OCI-LY7 (cell line): ENCODE measurements around the gene WNT6. TPM values are rescaled to one million over a fixed set of nuclear protein-coding genes. Genes with fewer than 3 reads are reported as not detected.

Experiments used
- BruUV-seq: library from RNA; stranded (reverse); fragments of 400-500 nt; replicated peaks from 2 replicates; lab custom pipeline; 2021; lab: Mats Ljungman, UMichigan
- CTCF ChIA-PET: fragments of 300-600 bp; sonication (Branson Sonifier 250); formaldehyde crosslinking; loops from one replicate; lab custom pipeline; 2022; ENCODE audit warnings: antibody characterized with exemption; ENCODE audit not compliant: unreplicated experiment; lab: Charles Lee
- POLR2A ChIA-PET: fragments of 300-600 bp; sonication (Branson Sonifier 250); formaldehyde crosslinking; loops from one replicate; lab custom pipeline; 2022; ENCODE audit warnings: antibody characterized with exemption; lab: Charles Lee
- DNase-seq: peaks from one replicate; pipeline ENCODE4 v3.0.0-alpha.2; 2015; ENCODE audit warnings: low spot score
- H2AFZ ChIP-seq: fragments of 200-600 bp; sonication (generic), shearing (Covaris generic); 2 replicates; pipeline ENCODE4 v1.6.1; 2014; ENCODE audit warnings: mild to moderate bottlenecking, antibody characterized with exemption, low read length, moderate library complexity
- H3K27ac ChIP-seq: fragments of 200-600 bp; sonication (generic); 2 replicates; pipeline ENCODE4 v1.5.1; 2014; ENCODE audit warnings: mixed run types, low read depth, mild to moderate bottlenecking, moderate library complexity, low read length, inconsistent platforms; ENCODE audit not compliant: poor library complexity, severe bottlenecking
- H3K36me3 ChIP-seq: fragments of 200-600 bp; sonication (generic); 2 replicates; pipeline ENCODE4 v1.6.1; 2014; ENCODE audit warnings: mild to moderate bottlenecking, antibody characterized with exemption, low read length, moderate library complexity, mixed read lengths; ENCODE audit not compliant: insufficient read depth
- H3K4me1 ChIP-seq: fragments of 200-600 bp; sonication (generic); 2 replicates; pipeline ENCODE4 v1.5.1; 2014; ENCODE audit warnings: mild to moderate bottlenecking, low read length; ENCODE audit not compliant: insufficient read depth, poor library complexity, severe bottlenecking
- H3K4me2 ChIP-seq: fragments of 200-600 bp; sonication (generic); 2 replicates; pipeline ENCODE4 v1.6.1; 2014; ENCODE audit warnings: mild to moderate bottlenecking, low read length
- H3K4me3 ChIP-seq: fragments of 200-600 bp; sonication (generic); 2 replicates; pipeline ENCODE4 v1.5.1; 2014; ENCODE audit warnings: mild to moderate bottlenecking, low read depth, low read length; ENCODE audit not compliant: poor library complexity, severe bottlenecking
- H3K79me2 ChIP-seq: fragments of 200-600 bp; sonication (generic); 2 replicates; pipeline ENCODE4 v1.6.1; 2016; ENCODE audit warnings: low read depth, mild to moderate bottlenecking, low read length, moderate library complexity, mixed read lengths; ENCODE audit not compliant: insufficient read depth
- H3K9me2 ChIP-seq: fragments of 200-600 bp; sonication (generic); 2 replicates; pipeline ENCODE4 v1.6.1; 2016; ENCODE audit warnings: mild to moderate bottlenecking, low read length, mixed read lengths; ENCODE audit not compliant: insufficient read depth
- H3K9me3 ChIP-seq: fragments of 200-600 bp; sonication (generic); 2 replicates; pipeline ENCODE4 v1.6.1; 2014; ENCODE audit warnings: mild to moderate bottlenecking, mixed run types, low read length, mixed read lengths
- H4K20me1 ChIP-seq: fragments of 200-600 bp; sonication (generic); 2 replicates; pipeline ENCODE4 v1.6.1; 2014; ENCODE audit warnings: mild to moderate bottlenecking, antibody characterized with exemption, low read length, moderate library complexity, mixed read lengths; ENCODE audit not compliant: insufficient read depth
- CTCF ChIP-seq: fragments of 200-600 bp; sonication (generic); conservative IDR thresholded peaks from 2 replicates; pipeline ENCODE4 v1.5.1; 2014; ENCODE audit warnings: mild to moderate bottlenecking, antibody characterized with exemption, low read length, moderate library complexity, mixed read lengths
- EZH2phosphoT487 ChIP-seq: fragments of 200-600 bp; sonication (generic); IDR thresholded peaks from 2 replicates; pipeline ENCODE4 v1.6.1; 2018; ENCODE audit warnings: low read depth, borderline replicate concordance, mild to moderate bottlenecking, mixed run types, antibody characterized with exemption, low read length, moderate library complexity, mixed read lengths
- intact Hi-C: fragments of 100-400 bp; cut with micrococcal nuclease; formaldehyde crosslinking; loops from one replicate; pipeline ENCODE4 v1.10.0; 2022; ENCODE audit not compliant: unreplicated experiment
- total RNA-seq, 2 experiments: library from RNA; depleted of rRNA in 1 of 2; stranded (reverse); fragments of >200 nt in 1 of 2; shearing (Covaris generic) in 1 of 2; gene quantifications; 2 replicates each; pipeline ENCODE4 v1.2.3, GENCODE V29; 2014 to 2022

Gene WNT6
- total RNA-seq, 2 experiments from 2014 or later = 0.74 TPM; not detected in 1

DNA sequence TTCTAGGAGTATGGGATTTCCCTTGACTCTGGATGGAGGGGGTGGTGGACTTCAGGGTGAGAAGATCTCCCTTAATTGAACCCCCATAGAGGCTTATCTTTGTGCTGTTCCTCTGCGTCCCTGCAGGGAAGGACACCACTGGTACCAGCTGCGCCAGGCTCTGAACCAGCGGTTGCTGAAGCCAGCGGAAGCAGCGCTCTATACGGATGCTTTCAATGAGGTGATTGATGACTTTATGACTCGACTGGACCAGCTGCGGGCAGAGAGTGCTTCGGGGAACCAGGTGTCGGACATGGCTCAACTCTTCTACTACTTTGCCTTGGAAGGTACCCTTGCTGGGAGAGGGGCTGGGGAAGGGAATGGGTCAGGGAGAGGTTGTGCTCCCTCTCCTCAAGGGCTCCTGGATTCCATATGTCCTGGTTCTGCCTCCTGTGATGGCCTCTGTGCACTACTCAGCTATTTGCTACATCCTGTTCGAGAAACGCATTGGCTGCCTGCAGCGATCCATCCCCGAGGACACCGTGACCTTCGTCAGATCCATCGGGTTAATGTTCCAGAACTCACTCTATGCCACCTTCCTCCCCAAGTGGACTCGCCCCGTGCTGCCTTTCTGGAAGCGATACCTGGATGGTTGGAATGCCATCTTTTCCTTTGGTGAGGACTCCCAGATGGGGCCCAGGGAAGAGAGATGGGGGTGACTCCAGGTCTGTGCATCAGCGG is 47.3 kb upstream of the WNT6 start:
- H3K4me3 ChIP-seq = no peak overlapping the region
- H3K27ac ChIP-seq = no peak overlapping the region
- ChIA-PET POLR2A (interaction anchor here (0.7 to 0.8 kb wide), 2 partner anchors 21 to 574 kb away, joined by 3 read pairs; no protein-coding TSS in a partner anchor), CTCF (no interaction called here)
- no peaks in the 10 kb centered on the region for H4K20me1 ChIP-seq
- no peaks in the 10 kb centered on the region for H3K9me3 ChIP-seq
- no peak for DNase-seq
- no TSS peak for BruUV-seq
- intact Hi-C loops = no loop called here
- TF ChIP-seq CTCF (no peak), EZH2phosphoT487 (no peak)
- H3K4me2 ChIP-seq = no peak overlapping the region
- no peaks in the 10 kb centered on the region for H3K36me3 ChIP-seq
- H2AFZ ChIP-seq = no peak overlapping the region
- no peaks in the 10 kb centered on the region for H3K9me2 ChIP-seq
- H3K4me1 ChIP-seq = no peaks in the 10 kb centered on the region
- no peaks in the 10 kb centered on the region for H3K79me2 ChIP-seq

- Histone ChIP-seq H3K9me2 (no peaks in the 10 kb centered on the region), H3K79me2 (no peaks in the 10 kb centered on the region), H3K4me1 (no peaks in the 10 kb centered on the region), H3K9me3 (no peaks in the 10 kb centered on the region), H2AFZ (no peak overlapping the region), H4K20me1 (no peaks in the 10 kb centered on the region), H3K27ac (no peak overlapping the region), H3K4me3 (no peak overlapping the region), H3K36me3 (no peaks in the 10 kb centered on the region), H3K4me2 (no peak overlapping the region)
- DNase-seq = no peak
- ChIA-PET CTCF (no interaction called here), POLR2A (interaction anchor here (0.7 to 0.8 kb wide), 2 partner anchors 21 to 575 kb away, joined by 3 read pairs; no protein-coding TSS in a partner anchor)
- intact Hi-C loops = no loop called here
- no TSS peak for BruUV-seq
- TF ChIP-seq EZH2phosphoT487 = no peak
These were observed 46.7 kb upstream of the WNT6 start for GRCh38 chr2:218812861-218813260.

DNA sequence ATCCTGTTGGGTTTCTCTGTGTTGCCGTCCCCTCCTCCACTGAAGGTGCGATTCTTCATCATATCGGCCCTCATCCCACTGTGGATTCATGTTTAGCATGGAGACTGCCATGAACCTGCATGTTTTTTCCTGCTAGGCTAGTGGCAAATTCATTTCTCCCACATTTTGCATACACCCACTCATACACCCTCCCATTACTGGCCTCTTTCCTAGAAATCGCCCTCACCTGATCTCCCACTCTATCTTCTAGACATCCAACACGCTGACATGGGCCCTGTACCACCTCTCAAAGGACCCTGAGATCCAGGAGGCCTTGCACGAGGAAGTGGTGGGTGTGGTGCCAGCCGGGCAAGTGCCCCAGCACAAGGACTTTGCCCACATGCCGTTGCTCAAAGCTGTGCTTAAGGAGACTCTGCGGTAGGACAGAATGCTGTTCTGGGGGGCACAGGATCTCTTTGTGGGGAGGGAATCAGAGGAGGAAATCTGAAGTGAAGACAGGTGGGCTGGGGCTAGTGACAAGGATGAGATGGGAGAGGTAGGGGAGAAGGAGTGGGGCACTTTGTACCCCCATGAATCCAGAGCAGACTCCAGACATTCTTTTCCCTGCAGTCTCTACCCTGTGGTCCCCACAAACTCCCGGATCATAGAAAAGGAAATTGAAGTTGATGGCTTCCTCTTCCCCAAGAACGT is 45.7 kb upstream of the WNT6 start:
- no TSS peak for BruUV-seq
- no peak overlapping the region for H3K4me3 ChIP-seq
- no peak for TF ChIP-seq CTCF
- TF ChIP-seq EZH2phosphoT487 = no peak
- no peak overlapping the region for H3K4me2 ChIP-seq
- H3K4me1 ChIP-seq = no peaks in the 10 kb centered on the region
- H4K20me1 ChIP-seq = no peaks in the 10 kb centered on the region
- POLR2A ChIA-PET = interaction anchor here (0.6 kb wide), 1 partner anchor 41 kb away, joined by 3 read pairs; no protein-coding TSS in a partner anchor
- intact Hi-C loops = no loop called here
- H3K27ac ChIP-seq = no peak overlapping the region
- H3K9me2 ChIP-seq = no peaks in the 10 kb centered on the region
- H2AFZ ChIP-seq = no peak overlapping the region
- CTCF ChIA-PET = no interaction called here
- no peaks in the 10 kb centered on the region for H3K36me3 ChIP-seq
- no peaks in the 10 kb centered on the region for H3K9me3 ChIP-seq
- no peaks in the 10 kb centered on the region for H3K79me2 ChIP-seq
- DNase-seq = no peak
